Spinal cord (tissue), 10 donors: ENCODE measurements around the gene CCHCR1. TPM values are rescaled to one million over a fixed set of nuclear protein-coding genes. Genes with fewer than 3 reads are reported as not detected.
"Not testable (repeated sequence)": the region's sequence is repeated elsewhere in the genome, so short reads cannot be mapped to it uniquely, and the experiment has no call there.

Source experiments
- DNase-seq, 6 donors: peaks; one replicate each; pipeline versions ENCODE4 v3.0.0 to v3.0.0-alpha.2; 2013 to 2015; ENCODE audit warnings: low spot score in 6 of 6, low read depth in 4 of 6
- H3K27ac ChIP-seq: one replicate; pipeline ENCODE4 v1.5.1; 2013; ENCODE audit warnings: low read depth, low read length, control low read depth
- H3K27me3 ChIP-seq: one replicate; pipeline ENCODE4 v1.6.1; 2013; ENCODE audit warnings: low read length; ENCODE audit not compliant: control insufficient read depth, insufficient read depth
- H3K36me3 ChIP-seq: one replicate; pipeline ENCODE4 v1.6.1; 2013; ENCODE audit warnings: low read length; ENCODE audit not compliant: control insufficient read depth, insufficient read depth
- H3K4me1 ChIP-seq: one replicate; pipeline ENCODE4 v1.6.1; 2013; ENCODE audit warnings: low read length; ENCODE audit not compliant: control insufficient read depth, insufficient read depth
- H3K4me3 ChIP-seq: one replicate; pipeline ENCODE4 v1.5.1; 2013; ENCODE audit warnings: low read depth, low read length, control low read depth
- H3K9me3 ChIP-seq: one replicate; pipeline ENCODE4 v1.6.1; 2013; ENCODE audit warnings: low read length; ENCODE audit not compliant: control insufficient read depth, insufficient read depth
- WGBS: methylation state at CpG from one replicate; pipeline ENCODE4 v1.1.5; 2013; ENCODE audit warnings: missing lambda C conversion rate; ENCODE audit not compliant: insufficient coverage; 5-methylcytosine and 5-hydroxymethylcytosine counted together
- polyA plus RNA-seq, 2 donors: library from polyadenylated mRNA; unstranded; fragments of 120-200 nt; gene quantifications; one replicate each; pipeline ENCODE4 v1.2.1, GENCODE V29; 2013; ENCODE audit not compliant: insufficient read length in 2 of 2
- total RNA-seq, 2 donors: library from RNA; depleted of rRNA in 1 of 2; stranded (reverse); fragments of 120-200 nt in 1 of 2; fragments of >200 nt in 1 of 2; gene quantifications; one replicate each; pipeline versions ENCODE4 v1.2.3 to v1.2.4, GENCODE V29; 2013 to 2014
- donor health status: healthy.

The CCHCR1 gene
- total and polyA plus RNA-seq, 4 donors: 16.4 to 29.9 (median 23.6) TPM

DNA sequence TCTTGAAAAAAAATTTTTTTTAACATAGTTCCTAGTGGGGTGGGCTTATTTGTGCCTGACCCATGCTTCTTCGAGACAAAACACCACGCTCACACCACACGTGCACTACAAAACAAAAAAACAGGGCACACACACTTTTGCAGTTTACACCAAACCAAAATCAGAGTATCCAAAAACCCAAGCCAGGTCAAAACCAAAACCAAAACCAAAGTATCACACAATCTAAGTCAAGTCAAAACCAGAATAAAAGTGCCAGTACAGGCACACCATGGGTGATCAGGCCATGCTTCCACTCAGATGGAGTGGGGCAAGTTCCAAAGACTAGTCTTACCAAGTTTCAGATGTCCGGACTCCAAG, 28.1 kb upstream of the CCHCR1 start:
- H3K27ac ChIP-seq, H3K9me3 ChIP-seq, DNase-seq, H3K36me3 ChIP-seq, H3K4me1 ChIP-seq, H3K4me3 ChIP-seq, H3K27me3 ChIP-seq: not testable (repeated sequence)
- WGBS: 94% methylated on average over 4 of the region's 4 CpGs

DNA sequence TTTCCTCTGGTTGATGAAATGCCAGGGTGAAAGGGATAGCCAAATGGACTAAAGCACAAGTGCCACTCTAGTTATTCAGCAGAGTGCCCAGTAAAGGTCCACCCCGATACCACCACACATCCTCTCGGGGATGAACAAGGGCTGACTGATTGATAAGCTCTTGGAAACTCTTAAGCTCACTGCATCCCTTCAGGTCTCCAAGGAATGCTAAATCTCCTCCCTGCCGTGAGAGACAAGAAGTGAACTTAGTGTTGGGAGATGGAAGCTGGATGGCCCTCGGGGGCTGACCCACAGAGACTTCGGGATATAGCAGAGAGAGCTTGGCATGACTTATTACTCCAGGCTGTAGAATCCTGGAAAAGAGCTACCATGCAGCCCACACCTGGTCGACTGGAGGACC, 26.3 kb upstream of the CCHCR1 start:
- H3K9me3 ChIP-seq, DNase-seq, H3K4me3 ChIP-seq, H3K36me3 ChIP-seq, H3K27me3 ChIP-seq, H3K4me1 ChIP-seq, H3K27ac ChIP-seq: not testable (repeated sequence)
- WGBS: 20% methylated on average over 1 of the region's 6 CpGs

DNA sequence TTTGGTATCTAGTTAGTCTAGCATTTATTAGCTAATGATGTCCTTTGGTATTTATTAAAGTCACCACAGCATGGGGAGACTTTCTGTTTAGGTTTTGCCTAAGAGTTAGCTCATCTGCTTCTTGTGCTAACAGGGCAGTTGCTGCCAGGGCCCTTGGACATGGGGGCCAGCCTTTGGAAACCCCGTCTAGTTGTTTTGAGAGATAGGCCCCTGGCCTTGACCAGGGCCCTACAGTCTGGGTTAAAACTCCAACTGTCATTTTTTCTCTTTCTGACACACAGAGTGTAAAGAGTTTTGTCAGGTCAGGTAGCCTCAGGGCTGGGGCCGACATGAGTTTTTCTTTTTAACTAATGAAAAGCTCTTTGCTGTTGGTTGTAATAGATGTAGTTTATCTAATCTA, 25.7 kb upstream of the CCHCR1 start:
- not testable (repeated sequence) for H3K27me3 ChIP-seq, H3K36me3 ChIP-seq, H3K4me1 ChIP-seq, H3K27ac ChIP-seq, H3K4me3 ChIP-seq, H3K9me3 ChIP-seq, DNase-seq
- no CpG with 5 or more reads among the region's 2 CpGs for WGBS

DNA sequence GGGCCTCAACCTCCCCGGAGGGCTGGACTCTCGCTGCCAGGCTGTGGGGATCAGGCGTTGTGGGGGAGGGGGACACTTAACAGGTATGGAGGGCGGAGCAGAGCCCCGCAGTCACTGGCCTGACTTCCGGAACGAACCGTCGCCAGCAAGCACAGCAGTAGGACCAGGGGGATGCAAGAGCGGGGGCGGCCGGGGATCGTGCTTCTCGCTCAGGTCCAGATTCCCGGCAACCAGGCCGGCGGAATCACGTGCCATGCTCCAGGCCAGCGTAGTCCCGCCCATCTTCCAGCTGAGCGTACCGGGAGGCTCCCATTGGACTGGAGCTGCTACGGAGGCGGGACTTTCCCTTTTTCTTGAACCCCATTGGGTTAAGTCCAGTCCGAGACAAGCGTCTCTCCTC, 22.9 kb upstream of the CCHCR1 start:
- 67% methylated on average over 23 of the region's 26 CpGs for WGBS
- no peaks in the 10 kb centered on the region for H3K9me3 ChIP-seq
- no peak overlapping the region for H3K27ac ChIP-seq
- no peaks in the 10 kb centered on the region for H3K27me3 ChIP-seq
- peaks cover 2% of the 10 kb centered on the region for H3K36me3 ChIP-seq
- peak overlapping the region; percentile 38 for H3K4me3 ChIP-seq
- DNase-seq: peak in 2 of 6 donors; percentile 77 to 85
- no peaks in the 10 kb centered on the region for H3K4me1 ChIP-seq

DNA sequence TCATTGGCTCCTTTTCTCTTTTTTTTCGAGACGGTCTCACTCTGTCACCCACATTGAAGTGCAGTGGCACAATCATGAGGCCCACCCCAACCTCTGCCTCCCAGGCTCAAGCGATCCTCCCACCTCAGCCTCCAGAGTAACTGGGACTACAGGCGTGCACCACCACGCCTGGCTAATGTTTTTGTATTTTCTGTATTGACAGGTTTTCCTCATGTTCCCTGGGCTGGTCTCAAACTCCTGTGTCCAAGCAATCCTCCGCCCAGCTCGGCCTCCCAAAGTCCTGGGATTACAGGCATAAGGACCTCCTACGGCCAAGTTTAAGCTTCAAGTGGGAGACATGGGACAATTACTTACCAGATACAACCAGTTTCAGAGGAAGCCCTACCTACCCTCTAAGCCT, 22.3 kb upstream of the CCHCR1 start:
- no peaks in the 10 kb centered on the region for H3K27me3 ChIP-seq
- no peaks in the 10 kb centered on the region for H3K4me1 ChIP-seq
- no peak for DNase-seq
- WGBS: 94% methylated on average over 5 of the region's 8 CpGs
- H3K36me3 ChIP-seq: peaks cover 2% of the 10 kb centered on the region
- H3K4me3 ChIP-seq: peak overlapping the region; percentile 38
- H3K9me3 ChIP-seq: no peaks in the 10 kb centered on the region
- no peak overlapping the region for H3K27ac ChIP-seq

DNA sequence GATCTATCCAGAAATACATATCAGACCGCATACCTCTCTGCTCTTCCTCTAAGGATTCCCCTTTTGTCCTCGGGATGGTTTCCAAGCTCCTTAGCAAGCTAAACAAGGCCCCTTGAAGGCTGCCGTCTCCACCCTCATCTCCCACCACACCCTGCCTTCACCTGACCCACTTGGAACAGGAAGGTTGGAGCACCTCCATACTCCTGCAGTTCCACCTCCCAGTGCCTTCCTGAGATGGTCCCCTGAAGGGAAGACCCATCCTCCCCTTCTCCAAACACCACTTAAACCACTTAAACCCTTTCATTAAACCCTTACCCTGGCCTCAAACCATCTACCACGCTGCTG, 21.4 kb upstream of the CCHCR1 start:
- Histone ChIP-seq H3K4me3 (no peak overlapping the region), H3K27ac (no peak overlapping the region), H3K36me3 (peaks cover 2% of the 10 kb centered on the region), H3K27me3 (no peaks in the 10 kb centered on the region), H3K9me3 (no peaks in the 10 kb centered on the region), H3K4me1 (no peaks in the 10 kb centered on the region)
- DNase-seq: no peak
- WGBS: 89% methylated on average over 4 of the region's 4 CpGs

DNA sequence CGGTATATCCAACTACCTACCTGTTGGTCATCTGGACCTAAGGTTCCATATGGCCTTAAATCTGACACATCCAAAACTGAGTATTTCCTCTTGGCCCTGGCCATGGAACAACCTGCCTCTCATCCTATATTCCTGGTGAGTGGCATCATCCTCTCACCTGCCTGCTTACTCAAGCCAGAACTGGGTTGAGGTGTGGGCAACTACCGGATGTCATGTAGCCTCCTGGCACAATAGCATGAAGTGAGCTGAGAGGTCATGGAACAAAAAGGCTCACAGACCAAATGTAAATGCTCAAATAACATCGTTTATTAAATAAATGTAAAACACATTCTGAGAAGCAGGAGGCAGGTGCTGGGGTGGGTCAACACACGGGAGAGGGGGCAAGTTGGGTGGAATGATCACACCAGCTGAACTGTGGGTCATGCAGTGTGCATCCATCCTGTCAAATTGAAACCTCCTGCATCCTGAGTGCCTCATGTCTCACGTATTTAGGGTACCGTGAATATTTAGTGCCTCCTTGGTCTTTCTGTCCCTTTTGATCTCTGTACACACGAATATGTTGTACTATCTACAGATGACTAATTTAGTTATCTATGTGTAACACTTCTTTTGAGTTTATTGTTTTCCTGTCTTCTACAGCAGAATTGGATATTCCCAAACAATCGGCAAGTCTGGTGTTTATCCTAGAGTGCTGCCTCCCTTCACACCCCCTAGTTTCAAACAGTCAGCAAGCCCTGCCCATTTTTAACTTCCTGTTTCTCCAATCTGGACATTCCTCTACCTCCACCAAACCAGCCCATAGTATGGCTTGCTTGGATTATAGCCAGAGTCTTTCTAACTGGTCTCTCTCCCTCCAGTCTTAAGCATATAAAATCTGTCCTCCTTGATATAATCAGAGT, 20.8 kb upstream of the CCHCR1 start:
- Histone ChIP-seq H3K9me3 (no peaks in the 10 kb centered on the region), H3K4me3 (no peak overlapping the region), H3K27me3 (no peaks in the 10 kb centered on the region), H3K27ac (no peak overlapping the region), H3K36me3 (peaks cover 2% of the 10 kb centered on the region), H3K4me1 (no peaks in the 10 kb centered on the region)
- WGBS: 67% methylated on average over 2 of the region's 8 CpGs
- DNase-seq: no peak

DNA sequence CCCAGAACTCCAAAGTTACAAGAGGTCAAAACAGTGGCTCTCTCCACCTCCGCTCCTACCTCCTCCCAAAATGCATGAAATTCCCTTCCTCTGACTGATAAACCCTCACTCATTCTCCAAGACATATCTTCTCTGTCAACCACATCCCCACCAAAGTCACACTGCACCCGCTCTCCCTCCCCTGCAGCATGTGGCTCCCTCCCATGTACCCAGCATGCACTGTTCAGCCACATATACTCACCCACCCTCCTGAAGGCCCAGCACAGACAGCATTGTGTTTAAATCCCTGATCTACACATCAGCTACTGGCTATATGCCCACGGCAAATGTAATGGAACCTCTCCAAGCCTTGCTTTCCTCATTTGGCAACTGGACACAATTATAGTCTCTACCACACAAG, 18.4 kb upstream of the CCHCR1 start:
- no peaks in the 10 kb centered on the region for H3K9me3 ChIP-seq
- H3K4me3 ChIP-seq: no peak overlapping the region
- DNase-seq: peak in 1 of 6 donors; percentile 21
- peaks cover under 1% of the 10 kb centered on the region for H3K27me3 ChIP-seq
- no peaks in the 10 kb centered on the region for H3K4me1 ChIP-seq
- H3K27ac ChIP-seq: no peak overlapping the region
- H3K36me3 ChIP-seq: peaks cover 2% of the 10 kb centered on the region
- WGBS: 85% methylated on average over 2 of the region's 3 CpGs

DNA sequence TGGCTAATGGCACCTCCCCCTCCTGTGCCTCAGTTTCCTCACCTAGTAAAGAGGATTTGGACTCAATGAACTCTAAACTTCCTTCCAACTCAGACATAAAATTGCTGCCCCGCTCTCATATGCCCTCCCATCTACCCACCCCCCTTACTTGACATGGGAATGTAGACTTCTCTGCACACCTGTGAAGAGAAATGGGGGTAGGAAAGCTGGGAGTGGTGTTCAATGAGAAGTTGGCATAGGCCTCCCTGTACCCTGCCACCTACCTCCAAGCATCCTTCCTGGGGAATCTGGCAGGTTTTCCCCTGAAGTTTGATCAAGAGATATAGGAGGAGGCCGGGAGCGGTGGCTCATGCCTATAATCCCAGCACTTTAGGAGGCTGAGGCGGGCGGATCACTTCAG, 16.8 kb upstream of the CCHCR1 start:
- peaks cover 2% of the 10 kb centered on the region for H3K36me3 ChIP-seq
- H3K27me3 ChIP-seq: peaks cover 14% of the 10 kb centered on the region
- DNase-seq: no peak
- H3K9me3 ChIP-seq: no peaks in the 10 kb centered on the region
- H3K4me1 ChIP-seq: no peaks in the 10 kb centered on the region
- 80% methylated on average over 1 of the region's 5 CpGs for WGBS
- no peak overlapping the region for H3K27ac ChIP-seq
- H3K4me3 ChIP-seq: no peak overlapping the region

DNA sequence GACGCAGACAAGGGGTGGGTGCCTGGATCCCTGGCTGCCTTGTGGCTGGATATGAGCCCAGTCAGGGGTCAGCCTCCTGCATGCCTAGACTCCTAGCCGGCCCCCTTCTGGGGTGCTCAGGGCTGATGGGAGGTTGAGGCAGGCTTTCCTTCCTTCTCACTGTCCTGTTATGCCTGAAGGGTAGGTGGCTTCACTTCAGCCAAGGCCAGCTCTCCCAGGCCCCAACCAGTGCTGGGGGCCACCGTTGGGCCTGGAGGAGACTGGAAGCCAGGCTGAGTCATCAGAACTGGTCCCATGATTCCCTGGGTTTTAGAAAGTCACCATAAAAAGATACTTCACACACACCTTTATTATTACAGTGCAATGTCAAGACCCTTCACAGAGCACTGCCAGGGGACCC, 15.8 kb upstream of the CCHCR1 start:
- Histone ChIP-seq H3K36me3 (peaks cover 2% of the 10 kb centered on the region), H3K9me3 (no peaks in the 10 kb centered on the region), H3K27ac (no peak overlapping the region), H3K4me3 (no peak overlapping the region), H3K4me1 (no peaks in the 10 kb centered on the region), H3K27me3 (peaks cover 14% of the 10 kb centered on the region)
- WGBS: 40% methylated on average over 1 of the region's 3 CpGs
- DNase-seq: no peak
